Measurements from ENCODE around the gene AREL1.

The AREL1 gene

DNA sequence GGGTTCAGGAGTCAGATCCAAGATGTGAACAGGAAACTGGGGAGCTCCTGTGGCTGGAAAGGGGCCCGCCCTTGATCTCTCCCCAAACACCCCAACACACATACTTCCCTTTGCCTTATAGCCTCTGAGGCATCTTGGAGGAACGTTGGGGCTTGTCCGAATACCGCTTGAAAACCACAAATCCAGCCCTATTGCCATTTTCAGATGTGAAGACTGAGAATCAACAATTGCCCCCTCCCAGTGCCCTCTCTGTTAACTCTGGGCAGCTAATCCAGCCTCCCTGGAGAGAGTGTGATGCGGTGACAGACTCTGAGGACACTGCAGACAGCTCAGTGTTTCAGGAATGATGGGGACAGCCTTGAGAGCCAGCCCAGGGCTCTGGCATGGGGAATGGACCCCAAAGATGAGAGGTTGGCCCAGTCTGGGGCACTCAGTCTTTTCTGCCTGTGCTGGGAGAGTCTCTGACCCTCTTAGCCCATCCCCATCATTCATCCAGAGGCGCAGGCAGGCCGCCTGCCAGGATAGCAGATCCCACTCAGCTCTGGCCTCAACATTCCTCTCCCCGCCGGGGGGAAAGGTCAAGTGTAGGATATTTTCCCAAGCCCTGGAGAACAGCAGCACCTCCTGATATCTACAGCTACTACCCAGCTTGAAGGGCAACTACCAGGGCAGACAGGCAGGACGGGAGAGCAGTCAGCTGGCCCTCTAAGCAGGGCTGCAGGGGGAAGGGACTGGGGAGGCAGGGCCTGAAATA lies 76.3 kb downstream of the AREL1 start:
- TF ChIP-seq ZNF623 (tag by site-specific recombination; IDR thresholded peaks at IDR 0.05) (no peak), ZNF664 (tag by site-specific recombination; IDR thresholded peaks at IDR 0.05) (no peak), KLF7 (tag by site-specific recombination; IDR thresholded peaks at IDR 0.05; ENCODE audit: borderline replicate concordance) (no peak), ZNF600 (tag by site-specific recombination; IDR thresholded peaks at IDR 0.05) (no peak), ZXDB (tag by site-specific recombination; IDR thresholded peaks at IDR 0.05) (no peak), ZNF404 (tag by site-specific recombination; IDR thresholded peaks at IDR 0.05) (no peak), SCRT1 (tag by site-specific recombination; IDR thresholded peaks at IDR 0.05; ENCODE audit: borderline replicate concordance) (no peak), ZSCAN4 (tag by site-specific recombination; IDR thresholded peaks at IDR 0.05) (no peak), TRIM28 (IDR thresholded peaks at IDR 0.05; ENCODE audit: borderline replicate concordance, low read length) (no peak), ZNF157 (tag by site-specific recombination; IDR thresholded peaks at IDR 0.05) (no peak), ZNF777 (tag by site-specific recombination; IDR thresholded peaks at IDR 0.05; ENCODE audit: borderline replicate concordance) (no peak), ZBTB8A (tag by site-specific recombination; IDR thresholded peaks at IDR 0.05) (no peak), ZNF645 (tag by site-specific recombination; IDR thresholded peaks at IDR 0.05) (no peak), ZNF654 (tag by site-specific recombination; IDR thresholded peaks at IDR 0.05; ENCODE audit: low read depth) (no peak), ZNF302 (tag by site-specific recombination; IDR thresholded peaks at IDR 0.05; ENCODE audit: low read depth) (no peak), ZNF792 (tag by site-specific recombination; IDR thresholded peaks at IDR 0.05) (no peak)
- TF ChIP-seq, protein P1, sequence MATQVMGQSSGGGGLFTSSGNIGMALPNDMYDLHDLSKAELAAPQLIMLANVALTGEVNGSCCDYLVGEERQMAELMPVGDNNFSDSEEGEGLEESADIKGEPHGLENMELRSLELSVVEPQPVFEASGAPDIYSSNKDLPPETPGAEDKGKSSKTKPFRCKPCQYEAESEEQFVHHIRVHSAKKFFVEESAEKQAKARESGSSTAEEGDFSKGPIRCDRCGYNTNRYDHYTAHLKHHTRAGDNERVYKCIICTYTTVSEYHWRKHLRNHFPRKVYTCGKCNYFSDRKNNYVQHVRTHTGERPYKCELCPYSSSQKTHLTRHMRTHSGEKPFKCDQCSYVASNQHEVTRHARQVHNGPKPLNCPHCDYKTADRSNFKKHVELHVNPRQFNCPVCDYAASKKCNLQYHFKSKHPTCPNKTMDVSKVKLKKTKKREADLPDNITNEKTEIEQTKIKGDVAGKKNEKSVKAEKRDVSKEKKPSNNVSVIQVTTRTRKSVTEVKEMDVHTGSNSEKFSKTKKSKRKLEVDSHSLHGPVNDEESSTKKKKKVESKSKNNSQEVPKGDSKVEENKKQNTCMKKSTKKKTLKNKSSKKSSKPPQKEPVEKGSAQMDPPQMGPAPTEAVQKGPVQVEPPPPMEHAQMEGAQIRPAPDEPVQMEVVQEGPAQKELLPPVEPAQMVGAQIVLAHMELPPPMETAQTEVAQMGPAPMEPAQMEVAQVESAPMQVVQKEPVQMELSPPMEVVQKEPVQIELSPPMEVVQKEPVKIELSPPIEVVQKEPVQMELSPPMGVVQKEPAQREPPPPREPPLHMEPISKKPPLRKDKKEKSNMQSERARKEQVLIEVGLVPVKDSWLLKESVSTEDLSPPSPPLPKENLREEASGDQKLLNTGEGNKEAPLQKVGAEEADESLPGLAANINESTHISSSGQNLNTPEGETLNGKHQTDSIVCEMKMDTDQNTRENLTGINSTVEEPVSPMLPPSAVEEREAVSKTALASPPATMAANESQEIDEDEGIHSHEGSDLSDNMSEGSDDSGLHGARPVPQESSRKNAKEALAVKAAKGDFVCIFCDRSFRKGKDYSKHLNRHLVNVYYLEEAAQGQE (tag by site-specific recombination; IDR thresholded peaks at IDR 0.05), result no peak
- TF ChIP-seq, protein P2, sequence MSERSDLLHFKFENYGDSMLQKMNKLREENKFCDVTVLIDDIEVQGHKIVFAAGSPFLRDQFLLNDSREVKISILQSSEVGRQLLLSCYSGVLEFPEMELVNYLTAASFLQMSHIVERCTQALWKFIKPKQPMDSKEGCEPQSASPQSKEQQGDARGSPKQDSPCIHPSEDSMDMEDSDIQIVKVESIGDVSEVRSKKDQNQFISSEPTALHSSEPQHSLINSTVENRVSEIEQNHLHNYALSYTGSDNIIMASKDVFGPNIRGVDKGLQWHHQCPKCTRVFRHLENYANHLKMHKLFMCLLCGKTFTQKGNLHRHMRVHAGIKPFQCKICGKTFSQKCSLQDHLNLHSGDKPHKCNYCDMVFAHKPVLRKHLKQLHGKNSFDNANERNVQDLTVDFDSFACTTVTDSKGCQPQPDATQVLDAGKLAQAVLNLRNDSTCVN (tag by site-specific recombination; optimal IDR thresholded peaks at IDR 0.05), result no peak
- TF ChIP-seq, protein P3, sequence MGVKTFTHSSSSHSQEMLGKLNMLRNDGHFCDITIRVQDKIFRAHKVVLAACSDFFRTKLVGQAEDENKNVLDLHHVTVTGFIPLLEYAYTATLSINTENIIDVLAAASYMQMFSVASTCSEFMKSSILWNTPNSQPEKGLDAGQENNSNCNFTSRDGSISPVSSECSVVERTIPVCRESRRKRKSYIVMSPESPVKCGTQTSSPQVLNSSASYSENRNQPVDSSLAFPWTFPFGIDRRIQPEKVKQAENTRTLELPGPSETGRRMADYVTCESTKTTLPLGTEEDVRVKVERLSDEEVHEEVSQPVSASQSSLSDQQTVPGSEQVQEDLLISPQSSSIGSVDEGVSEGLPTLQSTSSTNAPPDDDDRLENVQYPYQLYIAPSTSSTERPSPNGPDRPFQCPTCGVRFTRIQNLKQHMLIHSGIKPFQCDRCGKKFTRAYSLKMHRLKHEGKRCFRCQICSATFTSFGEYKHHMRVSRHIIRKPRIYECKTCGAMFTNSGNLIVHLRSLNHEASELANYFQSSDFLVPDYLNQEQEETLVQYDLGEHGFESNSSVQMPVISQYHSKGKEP (tag by site-specific recombination; IDR thresholded peaks at IDR 0.05), result no peak
- H3K27ac ChIP-seq (ENCODE audit: extremely low read depth, low read depth, low read length), result no peak overlapping the region
- H3K36me3 ChIP-seq (ENCODE audit: control insufficient read depth in 2 of 2, insufficient read depth in 1 of 2, low read length in 2 of 2), result no peaks in the 10 kb centered on the region
- no peaks in the 10 kb centered on the region for H3K4me1 ChIP-seq (ENCODE audit: control insufficient read depth, insufficient read depth, low read length)
- H3K9me3 ChIP-seq (ENCODE audit: control insufficient read depth, insufficient read depth, low read depth, low read length), result no peaks in the 10 kb centered on the region
- H3K4me3 ChIP-seq (ENCODE audit: low read depth, low read length), result no peak overlapping the region
- CTCF ChIA-PET, result interaction anchor here (0.6 to 0.7 kb wide), 4 partner anchors 8 to 633 kb away, joined by 3 to 4 read pairs (median 3); no protein-coding TSS in a partner anchor
- POLR2A ChIA-PET, result no interaction called here
